Activated CD4-positive, alpha-beta T cell treated with anti-CD3 and anti-CD28 coated beads for 1 hour (primary cell): ENCODE measurements around the gene TP53TG5.

Experiments
- DNase-seq: peaks from one replicate; pipeline ENCODE4 v3.0.0-alpha.2; 2020

The TP53TG5 gene

GRCh38 chr20:45378191-45378590 lies at the start of gene TP53TG5:
TP53TG5 (minus strand) TSS chr20:45378325; CDS start chr20:45378236, 89 bp downstream.
- DNase-seq, result no peak

- no peak for DNase-seq
Observed at GRCh38 chr20:45427236-45428149, 49.4 kb upstream of the TP53TG5 start.

GRCh38 chr20:45426320-45427016 lies 48.3 kb upstream of the TP53TG5 start:
- no peak for DNase-seq

GRCh38 chr20:45425561-45425960 lies 47.4 kb upstream of the TP53TG5 start:
- no peak for DNase-seq

GRCh38 chr20:45423700-45424099 lies 45.6 kb upstream of the TP53TG5 start:
- DNase-seq, result no peak

- no peak for DNase-seq
Observed at GRCh38 chr20:45420125-45420524, 42.0 kb upstream of the TP53TG5 start.

GRCh38 chr20:45419188-45420091 lies 41.3 kb upstream of the TP53TG5 start:
- no peak for DNase-seq

GRCh38 chr20:45416917-45417316 lies 38.8 kb upstream of the TP53TG5 start:
- DNase-seq, result no peak

- peak; percentile 80 for DNase-seq
Observed at GRCh38 chr20:45415822-45416637, 37.9 kb upstream of the TP53TG5 start, which contains the start of gene PIGT. PIGT (plus strand) TSS chr20:45416141; CDS start chr20:45416157, 16 bp downstream.

GRCh38 chr20:45413479-45413878 lies 35.4 kb upstream of the TP53TG5 start:
- no peak for DNase-seq

- DNase-seq, result no peak
Observed at GRCh38 chr20:45412653-45413052, 34.5 kb upstream of the TP53TG5 start.

- no peak for DNase-seq
Observed at GRCh38 chr20:45410887-45411286, 32.8 kb upstream of the TP53TG5 start.

- no peak for DNase-seq
Observed at GRCh38 chr20:45409521-45410272, 31.6 kb upstream of the TP53TG5 start.

- DNase-seq, result no peak
Observed at GRCh38 chr20:45408646-45409213, 30.6 kb upstream of the TP53TG5 start.

GRCh38 chr20:45407783-45408645 lies 29.9 kb upstream of the TP53TG5 start, which contains the start of gene DBNDD2:
DBNDD2 (plus strand) TSS chr20:45408289; CDS start chr20:45408468, 179 bp downstream.
- no peak for DNase-seq

- no peak for DNase-seq
Observed at GRCh38 chr20:45407067-45407745, 29.1 kb upstream of the TP53TG5 start.

GRCh38 chr20:45406260-45407066 lies 28.3 kb upstream of the TP53TG5 start:
- DNase-seq, result peak; percentile 34
